Mammary epithelial cell (primary cell): ENCODE data around the gene DAB2IP.

Experiments used
- EZH2 ChIP-seq: IDR thresholded peaks from 2 replicates; pipeline ENCODE4 v1.6.1; 2012; ENCODE audit warnings: low read length, inconsistent platforms, borderline replicate concordance
- TF ChIP-seq, protein P1 (sequence below), 2 donors: IDR thresholded peaks in 1 of 2; conservative IDR thresholded peaks in 1 of 2; 2 replicates each; pipeline ENCODE4 v1.5.1; 2011 to 2012; ENCODE audit warnings: inconsistent platforms in 2 of 2, low read length in 2 of 2, mild to moderate bottlenecking in 2 of 2, control low read depth in 1 of 2, low read depth in 1 of 2; ENCODE audit not compliant: insufficient read depth in 1 of 2; ENCODE audit errors: extremely low read depth in 1 of 2

DNA sequence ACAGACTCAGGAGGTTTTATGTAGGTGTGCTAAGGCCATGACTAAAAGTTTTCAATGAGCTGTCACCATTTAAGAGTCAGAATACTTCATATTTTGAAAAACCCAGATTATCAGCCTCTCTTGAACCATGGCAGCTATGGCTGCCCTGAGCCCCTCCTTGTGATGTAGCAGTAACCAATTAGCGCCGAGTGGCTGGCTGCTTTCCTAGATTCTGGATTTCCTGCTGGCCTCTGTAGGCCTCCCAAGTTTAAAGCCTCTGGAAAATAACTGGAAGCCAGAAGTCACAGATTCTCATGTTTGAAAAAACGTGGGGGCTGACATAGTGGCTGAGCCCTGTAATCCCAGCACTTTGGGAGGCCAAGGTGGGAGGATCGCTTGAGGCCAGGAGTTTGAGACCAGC is 25.5 kb downstream of the DAB2IP start:
- TF ChIP-seq, protein P1, sequence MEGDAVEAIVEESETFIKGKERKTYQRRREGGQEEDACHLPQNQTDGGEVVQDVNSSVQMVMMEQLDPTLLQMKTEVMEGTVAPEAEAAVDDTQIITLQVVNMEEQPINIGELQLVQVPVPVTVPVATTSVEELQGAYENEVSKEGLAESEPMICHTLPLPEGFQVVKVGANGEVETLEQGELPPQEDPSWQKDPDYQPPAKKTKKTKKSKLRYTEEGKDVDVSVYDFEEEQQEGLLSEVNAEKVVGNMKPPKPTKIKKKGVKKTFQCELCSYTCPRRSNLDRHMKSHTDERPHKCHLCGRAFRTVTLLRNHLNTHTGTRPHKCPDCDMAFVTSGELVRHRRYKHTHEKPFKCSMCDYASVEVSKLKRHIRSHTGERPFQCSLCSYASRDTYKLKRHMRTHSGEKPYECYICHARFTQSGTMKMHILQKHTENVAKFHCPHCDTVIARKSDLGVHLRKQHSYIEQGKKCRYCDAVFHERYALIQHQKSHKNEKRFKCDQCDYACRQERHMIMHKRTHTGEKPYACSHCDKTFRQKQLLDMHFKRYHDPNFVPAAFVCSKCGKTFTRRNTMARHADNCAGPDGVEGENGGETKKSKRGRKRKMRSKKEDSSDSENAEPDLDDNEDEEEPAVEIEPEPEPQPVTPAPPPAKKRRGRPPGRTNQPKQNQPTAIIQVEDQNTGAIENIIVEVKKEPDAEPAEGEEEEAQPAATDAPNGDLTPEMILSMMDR (conservative IDR thresholded peaks at IDR 0.05 in 1 of 2, IDR thresholded peaks at IDR 0.05 in 1 of 2; ENCODE audit: extremely low read depth in 1 of 2, insufficient read depth in 1 of 2, low read depth in 1 of 2, low read length in 2 of 2) = no peak
- no peak for TF ChIP-seq EZH2
